Measurements from ENCODE around the gene LRRC47.

LRRC47 gene

GRCh38 chr1:3787745-3788605 lies 8.3 kb downstream of the LRRC47 start:
- Histone ChIP-seq H3K4me3 (ENCODE audit: low read depth in 1 of 5, low read length in 5 of 5) (no peak overlapping the region), H3K27ac (ENCODE audit: low read depth, low read length) (no peak overlapping the region), H3K4me1 (ENCODE audit: control insufficient read depth in 5 of 5, insufficient read depth in 5 of 5, low read length in 5 of 5) (peaks cover 0 to 17% (median 12%) of the 10 kb centered on the region in 5 donors), H3K36me3 (ENCODE audit: control insufficient read depth in 5 of 5, insufficient read depth in 5 of 5, low read length in 5 of 5) (peaks cover 0 to 80% (median 64%) of the 10 kb centered on the region in 5 donors), H3K27me3 (ENCODE audit: control insufficient read depth in 5 of 5, insufficient read depth in 4 of 5, low read length in 5 of 5) (no peaks in the 10 kb centered on the region), H3K9me3 (ENCODE audit: control insufficient read depth in 5 of 5, low read length in 5 of 5) (no peaks in the 10 kb centered on the region), H3K9ac (ENCODE audit: low read length in 5 of 5) (no peak overlapping the region)

GRCh38 chr1:3787349-3787715 lies 9.0 kb downstream of the LRRC47 start:
- Histone ChIP-seq H3K27me3 (ENCODE audit: control insufficient read depth in 5 of 5, insufficient read depth in 4 of 5, low read length in 5 of 5) (no peaks in the 10 kb centered on the region), H3K27ac (ENCODE audit: low read depth, low read length) (no peak overlapping the region), H3K9me3 (ENCODE audit: control insufficient read depth in 5 of 5, low read length in 5 of 5) (no peaks in the 10 kb centered on the region), H3K36me3 (ENCODE audit: control insufficient read depth in 5 of 5, insufficient read depth in 5 of 5, low read length in 5 of 5) (peaks cover 0 to 84% (median 70%) of the 10 kb centered on the region in 5 donors), H3K4me3 (ENCODE audit: low read depth in 1 of 5, low read length in 5 of 5) (no peak overlapping the region), H3K9ac (ENCODE audit: low read length in 5 of 5) (no peak overlapping the region), H3K4me1 (ENCODE audit: control insufficient read depth in 5 of 5, insufficient read depth in 5 of 5, low read length in 5 of 5) (peaks cover 0 to 14% (median 11%) of the 10 kb centered on the region in 5 donors)

GRCh38 chr1:3786468-3787348 lies 9.6 kb downstream of the LRRC47 start:
- Histone ChIP-seq H3K27me3 (ENCODE audit: control insufficient read depth in 5 of 5, insufficient read depth in 4 of 5, low read length in 5 of 5) (no peaks in the 10 kb centered on the region), H3K4me1 (ENCODE audit: control insufficient read depth in 5 of 5, insufficient read depth in 5 of 5, low read length in 5 of 5) (peaks cover 0 to 14% (median 11%) of the 10 kb centered on the region in 5 donors), H3K4me3 (ENCODE audit: low read depth in 1 of 5, low read length in 5 of 5) (no peak overlapping the region), H3K9ac (ENCODE audit: low read length in 5 of 5) (no peak overlapping the region), H3K9me3 (ENCODE audit: control insufficient read depth in 5 of 5, low read length in 5 of 5) (no peaks in the 10 kb centered on the region), H3K27ac (ENCODE audit: low read depth, low read length) (no peak overlapping the region), H3K36me3 (ENCODE audit: control insufficient read depth in 5 of 5, insufficient read depth in 5 of 5, low read length in 5 of 5) (peaks cover 0 to 90% (median 75%) of the 10 kb centered on the region in 5 donors)

GRCh38 chr1:3785456-3786157 lies 10.7 kb downstream of the LRRC47 start:
- H3K4me1 ChIP-seq (ENCODE audit: control insufficient read depth in 5 of 5, insufficient read depth in 5 of 5, low read length in 5 of 5) = peaks cover 0 to 12% (median 5%) of the 10 kb centered on the region in 5 donors
- H3K27me3 ChIP-seq (ENCODE audit: control insufficient read depth in 5 of 5, insufficient read depth in 4 of 5, low read length in 5 of 5) = no peaks in the 10 kb centered on the region
- H3K4me3 ChIP-seq (ENCODE audit: low read depth in 1 of 5, low read length in 5 of 5) = no peak overlapping the region
- H3K9me3 ChIP-seq (ENCODE audit: control insufficient read depth in 5 of 5, low read length in 5 of 5) = no peaks in the 10 kb centered on the region
- no peak overlapping the region for H3K9ac ChIP-seq (ENCODE audit: low read length in 5 of 5)
- H3K27ac ChIP-seq (ENCODE audit: low read depth, low read length) = no peak overlapping the region
- peaks cover 0 to 99% (median 86%) of the 10 kb centered on the region in 5 donors for H3K36me3 ChIP-seq (ENCODE audit: control insufficient read depth in 5 of 5, insufficient read depth in 5 of 5, low read length in 5 of 5)

GRCh38 chr1:3785045-3785444 lies 11.3 kb downstream of the LRRC47 start:
- H3K9me3 ChIP-seq (ENCODE audit: control insufficient read depth in 5 of 5, low read length in 5 of 5) = no peaks in the 10 kb centered on the region
- H3K4me1 ChIP-seq (ENCODE audit: control insufficient read depth in 5 of 5, insufficient read depth in 5 of 5, low read length in 5 of 5) = peaks cover 0 to 6% (median 0%) of the 10 kb centered on the region in 5 donors
- peaks cover 0 to 99% (median 89%) of the 10 kb centered on the region in 5 donors for H3K36me3 ChIP-seq (ENCODE audit: control insufficient read depth in 5 of 5, insufficient read depth in 5 of 5, low read length in 5 of 5)
- H3K9ac ChIP-seq (ENCODE audit: low read length in 5 of 5) = no peak overlapping the region
- H3K27ac ChIP-seq (ENCODE audit: low read depth, low read length) = no peak overlapping the region
- H3K4me3 ChIP-seq (ENCODE audit: low read depth in 1 of 5, low read length in 5 of 5) = no peak overlapping the region
- H3K27me3 ChIP-seq (ENCODE audit: control insufficient read depth in 5 of 5, insufficient read depth in 4 of 5, low read length in 5 of 5) = no peaks in the 10 kb centered on the region

GRCh38 chr1:3783651-3784474 lies 12.4 kb downstream of the LRRC47 start:
- Histone ChIP-seq H3K36me3 (ENCODE audit: control insufficient read depth in 5 of 5, insufficient read depth in 5 of 5, low read length in 5 of 5) (peaks cover 0 to 100% (median 93%) of the 10 kb centered on the region in 5 donors), H3K4me3 (ENCODE audit: low read depth in 1 of 5, low read length in 5 of 5) (no peak overlapping the region), H3K9ac (ENCODE audit: low read length in 5 of 5) (no peak overlapping the region), H3K9me3 (ENCODE audit: control insufficient read depth in 5 of 5, low read length in 5 of 5) (no peaks in the 10 kb centered on the region), H3K4me1 (ENCODE audit: control insufficient read depth in 5 of 5, insufficient read depth in 5 of 5, low read length in 5 of 5) (no peaks in the 10 kb centered on the region), H3K27ac (ENCODE audit: low read depth, low read length) (no peak overlapping the region), H3K27me3 (ENCODE audit: control insufficient read depth in 5 of 5, insufficient read depth in 4 of 5, low read length in 5 of 5) (no peaks in the 10 kb centered on the region)

- H3K36me3 ChIP-seq (ENCODE audit: control insufficient read depth in 5 of 5, insufficient read depth in 5 of 5, low read length in 5 of 5) = peaks cover 0 to 89% (median 76%) of the 10 kb centered on the region in 5 donors
Observed at GRCh38 chr1:3780901-3781300, 15.4 kb downstream of the LRRC47 start.

GRCh38 chr1:3779912-3780416 lies 16.3 kb downstream of the LRRC47 start:
- Histone ChIP-seq H3K4me1 (ENCODE audit: control insufficient read depth in 5 of 5, insufficient read depth in 5 of 5, low read length in 5 of 5) (peaks cover 0 to 10% (median 9%) of the 10 kb centered on the region in 5 donors), H3K4me3 (ENCODE audit: low read depth in 1 of 5, low read length in 5 of 5) (no peak overlapping the region), H3K9ac (ENCODE audit: low read length in 5 of 5) (no peak overlapping the region), H3K36me3 (ENCODE audit: control insufficient read depth in 5 of 5, insufficient read depth in 5 of 5, low read length in 5 of 5) (peaks cover 0 to 79% (median 67%) of the 10 kb centered on the region in 5 donors), H3K9me3 (ENCODE audit: control insufficient read depth in 5 of 5, low read length in 5 of 5) (no peaks in the 10 kb centered on the region), H3K27ac (ENCODE audit: low read depth, low read length) (no peak overlapping the region), H3K27me3 (ENCODE audit: control insufficient read depth in 5 of 5, insufficient read depth in 4 of 5, low read length in 5 of 5) (no peaks in the 10 kb centered on the region)

More at GRCh38 chr1:3780901-3781300, 15.4 kb downstream of the LRRC47 start:
- Histone ChIP-seq H3K27ac (ENCODE audit: low read depth, low read length) (no peak overlapping the region), H3K27me3 (ENCODE audit: control insufficient read depth in 5 of 5, insufficient read depth in 4 of 5, low read length in 5 of 5) (no peaks in the 10 kb centered on the region), H3K9ac (ENCODE audit: low read length in 5 of 5) (no peak overlapping the region), H3K9me3 (ENCODE audit: control insufficient read depth in 5 of 5, low read length in 5 of 5) (no peaks in the 10 kb centered on the region), H3K4me3 (ENCODE audit: low read depth in 1 of 5, low read length in 5 of 5) (no peak overlapping the region), H3K4me1 (ENCODE audit: control insufficient read depth in 5 of 5, insufficient read depth in 5 of 5, low read length in 5 of 5) (peaks cover 0 to under 1% (median 0%) of the 10 kb centered on the region in 5 donors)

All from subcutaneous abdominal adipose tissue (tissue), 5 donors.